Measurements from ENCODE around the gene POU5F1.
"Not testable (repeated sequence)": the region's sequence is repeated elsewhere in the genome, so short reads cannot be mapped to it uniquely, and the experiment has no call there.

Gene POU5F1

GRCh38 chr6:31197559-31198305, 27.2 kb upstream of the POU5F1 start:
- in situ Hi-C loops (cut with HindIII; ENCODE audit: low pct_unique_long_range_greater_than_20kb, low sequenced_read_pairs) = no loop called here
- no peak for TF ChIP-seq JUND (IDR thresholded peaks at IDR 0.05; ENCODE audit: low read depth)
- peak; percentile 49 to 93 for DNase-seq (ENCODE audit: low read depth in 1 of 2, low spot score in 1 of 2)

- in situ Hi-C loops (cut with HindIII; ENCODE audit: low pct_unique_long_range_greater_than_20kb, low sequenced_read_pairs) = not testable (repeated sequence)
These were observed 26.0 kb upstream of the POU5F1 start for GRCh38 chr6:31196251-31197022.

GRCh38 chr6:31195308-31195979, 25.0 kb upstream of the POU5F1 start:
- DNase-seq (ENCODE audit: low read depth in 1 of 2, low spot score in 1 of 2); in situ Hi-C loops (cut with HindIII; ENCODE audit: low pct_unique_long_range_greater_than_20kb, low sequenced_read_pairs): not testable (repeated sequence)

More at GRCh38 chr6:31196251-31197022, 26.0 kb upstream of the POU5F1 start:
- not testable (repeated sequence) for DNase-seq (ENCODE audit: low read depth in 1 of 2, low spot score in 1 of 2)

GRCh38 chr6:31194061-31194834, 23.8 kb upstream of the POU5F1 start:
- no peak for TF ChIP-seq JUND (IDR thresholded peaks at IDR 0.05; ENCODE audit: low read depth)
- DNase-seq (ENCODE audit: low read depth in 1 of 2, low spot score in 1 of 2) = no peak
- in situ Hi-C loops (cut with HindIII; ENCODE audit: low pct_unique_long_range_greater_than_20kb, low sequenced_read_pairs) = no loop called here

- no peak for TF ChIP-seq JUND (IDR thresholded peaks at IDR 0.05; ENCODE audit: low read depth)
- in situ Hi-C loops (cut with HindIII; ENCODE audit: low pct_unique_long_range_greater_than_20kb, low sequenced_read_pairs) = no loop called here
- DNase-seq (ENCODE audit: low read depth in 1 of 2, low spot score in 1 of 2) = peak in 1 of 2 experiments; percentile 35
These were observed 22.7 kb upstream of the POU5F1 start for GRCh38 chr6:31193206-31193605.

GRCh38 chr6:31192431-31193105, 22.1 kb upstream of the POU5F1 start:
- in situ Hi-C loops (cut with HindIII; ENCODE audit: low pct_unique_long_range_greater_than_20kb, low sequenced_read_pairs) = not testable (repeated sequence)
- peak in 1 of 2 experiments; percentile 90 for DNase-seq (ENCODE audit: low read depth in 1 of 2, low spot score in 1 of 2)

- in situ Hi-C loops (cut with HindIII; ENCODE audit: low pct_unique_long_range_greater_than_20kb, low sequenced_read_pairs) = no loop called here
- TF ChIP-seq JUND (IDR thresholded peaks at IDR 0.05; ENCODE audit: low read depth) = no peak
- DNase-seq (ENCODE audit: low read depth in 1 of 2, low spot score in 1 of 2) = no peak
These were observed 20.0 kb upstream of the POU5F1 start for GRCh38 chr6:31190488-31190887.

- DNase-seq (ENCODE audit: low read depth in 1 of 2, low spot score in 1 of 2); in situ Hi-C loops (cut with HindIII; ENCODE audit: low pct_unique_long_range_greater_than_20kb, low sequenced_read_pairs): not testable (repeated sequence)
These were observed 18.7 kb upstream of the POU5F1 start for GRCh38 chr6:31189223-31189622.

- no peak for TF ChIP-seq JUND (IDR thresholded peaks at IDR 0.05; ENCODE audit: low read depth)
- in situ Hi-C loops (cut with HindIII; ENCODE audit: low pct_unique_long_range_greater_than_20kb, low sequenced_read_pairs) = no loop called here
- no peak for DNase-seq (ENCODE audit: low read depth in 1 of 2, low spot score in 1 of 2)
These were observed 17.3 kb upstream of the POU5F1 start for GRCh38 chr6:31187780-31188194.

GRCh38 chr6:31186052-31186734, 15.7 kb upstream of the POU5F1 start:
- no peak for DNase-seq (ENCODE audit: low read depth in 1 of 2, low spot score in 1 of 2)
- in situ Hi-C loops (cut with HindIII; ENCODE audit: low pct_unique_long_range_greater_than_20kb, low sequenced_read_pairs) = no loop called here
- TF ChIP-seq JUND (IDR thresholded peaks at IDR 0.05; ENCODE audit: low read depth) = no peak

GRCh38 chr6:31185695-31186051, 15.2 kb upstream of the POU5F1 start:
- DNase-seq (ENCODE audit: low read depth in 1 of 2, low spot score in 1 of 2); in situ Hi-C loops (cut with HindIII; ENCODE audit: low pct_unique_long_range_greater_than_20kb, low sequenced_read_pairs): not testable (repeated sequence)

GRCh38 chr6:31183859-31184258, 13.4 kb upstream of the POU5F1 start:
- DNase-seq (ENCODE audit: low read depth in 1 of 2, low spot score in 1 of 2); in situ Hi-C loops (cut with HindIII; ENCODE audit: low pct_unique_long_range_greater_than_20kb, low sequenced_read_pairs): not testable (repeated sequence)

- DNase-seq (ENCODE audit: low read depth in 1 of 2, low spot score in 1 of 2); in situ Hi-C loops (cut with HindIII; ENCODE audit: low pct_unique_long_range_greater_than_20kb, low sequenced_read_pairs): not testable (repeated sequence)
These were observed 12.8 kb upstream of the POU5F1 start for GRCh38 chr6:31183287-31183686.
